DMS153 treated with DMSO at 0.1 percent for 48 hours (cell line): ENCODE results near the gene TAS2R16.
"Not testable (repeated sequence)": the region's sequence is repeated elsewhere in the genome, so short reads cannot be mapped to it uniquely, and the experiment has no call there.

Source experiments
- DNase-seq: peaks from one replicate; lab custom pipeline; 2025; ENCODE audit not compliant: unreplicated experiment; lab: John Stamatoyannopoulos, UW

TAS2R16 gene

DNA sequence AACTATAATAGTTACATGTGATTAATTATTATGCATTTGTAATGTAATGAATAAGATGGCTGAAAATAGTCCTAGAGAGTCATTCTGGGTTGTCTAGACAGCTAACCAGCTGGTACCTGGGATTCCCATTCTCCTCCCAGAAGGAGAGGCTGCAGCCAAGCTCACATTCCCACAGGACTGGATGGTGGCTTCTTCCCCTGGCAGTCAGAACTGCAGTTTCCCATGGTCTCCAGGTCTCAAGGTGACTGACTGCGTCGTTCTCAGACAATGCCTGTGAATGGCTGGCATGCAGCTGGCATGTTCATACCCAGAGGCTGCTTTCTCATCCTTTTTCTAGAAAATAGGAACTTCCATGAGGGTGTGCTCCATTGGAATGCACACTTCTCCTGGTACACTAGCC lies 21.3 kb downstream of the TAS2R16 start:
- DNase-seq: no peak

- DNase-seq: no peak
These were observed 23.4 kb downstream of the TAS2R16 start for GRCh38 chr7:122972056-122972455.

- DNase-seq: no peak
These were observed 24.5 kb downstream of the TAS2R16 start for GRCh38 chr7:122970740-122971725.

- no peak for DNase-seq
These were observed 27.1 kb downstream of the TAS2R16 start for GRCh38 chr7:122968389-122968788.

GRCh38 chr7:122965306-122965705 lies 30.2 kb downstream of the TAS2R16 start:
- no peak for DNase-seq

DNA sequence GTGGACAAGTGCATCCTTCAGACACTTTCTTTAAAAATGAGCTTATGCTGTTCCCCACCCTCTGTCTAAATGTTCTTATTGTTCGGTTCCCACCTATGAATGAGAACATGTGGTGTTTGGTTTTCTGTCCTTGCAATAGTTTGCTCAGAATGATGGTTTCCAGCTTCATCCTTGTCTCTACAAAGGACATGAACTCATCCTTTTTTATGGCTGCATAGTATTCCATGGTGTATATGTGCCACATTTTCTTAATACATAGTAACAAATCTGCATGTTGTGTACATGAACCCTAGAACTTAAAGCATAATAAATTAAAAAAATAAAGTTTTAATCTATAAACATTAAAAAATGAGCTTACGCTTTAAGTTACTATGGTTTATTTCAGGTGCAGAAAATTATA lies 41.8 kb downstream of the TAS2R16 start:
- DNase-seq: not testable (repeated sequence)

DNA sequence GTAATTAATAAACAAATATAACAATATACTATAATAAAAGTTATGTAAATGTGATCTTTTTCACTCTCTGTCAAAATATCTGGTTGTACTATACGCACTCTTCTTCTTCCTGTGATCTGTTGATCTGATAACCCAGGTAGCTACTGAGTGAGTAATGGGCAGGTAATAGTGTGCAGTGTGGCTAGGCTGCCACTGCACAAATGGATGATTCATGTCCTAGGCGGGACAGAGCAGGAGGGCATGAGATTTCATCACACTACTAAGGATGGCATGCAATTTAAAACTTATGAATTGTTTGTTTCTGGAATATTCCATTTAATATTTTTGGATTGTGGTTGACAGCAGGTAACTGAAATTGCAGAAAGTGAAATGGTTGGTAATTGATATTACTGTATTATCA lies 44.5 kb downstream of the TAS2R16 start:
- DNase-seq: no peak

- DNase-seq: no peak
These were observed 46.3 kb downstream of the TAS2R16 start for GRCh38 chr7:122949186-122949585.
